D721Med (cell line): ENCODE results near the gene ENTPD3.

Source experiments
- DNase-seq: peaks from one replicate; pipeline ENCODE4 v3.0.0; 2011; ENCODE audit warnings: low spot score; ENCODE audit not compliant: insufficient read length
- FAIRE-seq: peaks from 2 replicates; lab custom pipeline; 2011; peaks lifted over from hg19 to GRCh38; lab: Jason Lieb, UNC
- CTCF ChIP-seq: IDR thresholded peaks from 2 replicates; pipeline ENCODE4 v1.5.1; 2012; ENCODE audit warnings: mild to moderate bottlenecking, control low read depth; ENCODE audit not compliant: insufficient read depth; ENCODE audit errors: missing control alignments

The ENTPD3 gene

DNA sequence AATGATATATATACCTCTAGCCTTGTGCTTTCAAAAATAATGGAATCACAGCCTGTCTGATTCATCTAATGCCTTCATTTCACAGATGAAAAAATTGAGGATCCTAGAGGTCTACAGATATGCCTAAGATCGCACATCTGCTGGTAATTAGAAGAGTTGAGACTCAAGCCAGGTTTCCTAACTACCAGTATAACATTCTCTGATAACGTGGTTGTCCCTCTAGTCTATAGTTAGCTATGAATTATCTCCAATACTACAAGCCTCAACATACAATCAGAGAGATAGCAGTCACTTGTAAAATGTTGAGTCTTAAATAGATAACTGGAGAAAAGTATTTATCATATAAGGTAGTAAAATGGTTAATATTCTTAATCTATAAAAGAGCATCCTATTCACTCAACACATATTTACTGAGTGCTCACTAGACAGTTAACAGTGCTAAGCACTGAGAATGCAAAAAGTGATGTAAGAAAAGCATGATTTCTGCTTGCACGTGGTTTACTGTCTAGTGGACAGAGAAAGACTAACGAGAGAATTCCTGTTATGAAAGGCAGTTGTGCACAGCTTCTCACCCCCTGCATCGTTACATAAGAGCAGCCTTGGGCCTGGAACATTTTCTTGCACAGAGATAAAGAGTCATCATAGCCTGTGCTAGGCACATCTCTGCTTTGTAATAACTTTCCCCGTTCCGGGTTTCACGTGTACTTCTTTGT lies 4.9 kb upstream of the ENTPD3 start:
- FAIRE-seq (no peak), DNase-seq (no peak)
- no peak for TF ChIP-seq CTCF

- TF ChIP-seq CTCF, result no peak
- DNase-seq (no peak), FAIRE-seq (no peak)
Observed at GRCh38 chr3:40382617-40382979, 4.4 kb upstream of the ENTPD3 start.

DNA sequence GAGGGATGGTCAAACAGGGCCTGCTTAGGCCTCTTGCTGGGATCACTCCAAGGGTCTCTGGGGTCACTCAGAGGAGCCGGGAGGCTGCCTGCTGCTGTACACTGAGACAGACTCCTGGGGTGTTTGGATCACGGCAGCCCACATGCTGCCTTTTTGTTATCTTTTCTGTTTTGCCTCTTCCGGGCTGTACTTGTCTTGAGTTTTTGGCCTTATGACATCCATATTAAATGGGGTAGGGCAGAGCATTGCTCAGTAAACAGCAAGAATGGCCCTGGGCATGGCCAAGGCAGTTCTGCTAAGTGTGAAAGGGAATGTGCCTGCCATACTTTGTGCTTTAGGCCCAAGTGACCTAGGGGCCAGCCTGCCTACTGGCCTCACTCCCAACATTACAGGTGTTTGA lies 771 bp upstream of the ENTPD3 start:
- no peak for TF ChIP-seq CTCF
- FAIRE-seq (no peak), DNase-seq (no peak)

- no peak for TF ChIP-seq CTCF
- no peak for FAIRE-seq
Observed at GRCh38 chr3:40387895-40388254, 891 bp downstream of the ENTPD3 start.

DNA sequence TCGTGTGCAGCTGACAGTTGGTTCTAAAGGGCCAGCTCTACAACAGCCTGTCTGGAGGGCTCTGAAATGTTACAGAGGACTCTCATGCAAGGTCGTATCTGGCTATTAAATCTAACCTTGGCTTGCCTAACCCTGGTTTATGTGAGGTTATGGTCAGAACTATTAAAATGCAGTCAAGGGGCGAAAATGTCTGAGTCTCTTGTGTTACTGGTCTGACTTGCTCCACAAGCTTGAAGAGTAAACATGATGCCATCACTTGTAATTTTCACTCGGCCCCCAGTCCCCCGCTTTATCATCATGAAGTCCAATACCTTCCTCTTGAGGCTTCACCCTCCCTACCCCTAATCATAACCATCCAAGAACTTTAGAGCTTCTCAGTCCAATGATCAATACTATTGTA lies 9.4 kb downstream of the ENTPD3 start:
- TF ChIP-seq CTCF, result no peak
- FAIRE-seq (no peak), DNase-seq (no peak)

More at GRCh38 chr3:40387895-40388254, 891 bp downstream of the ENTPD3 start:
- no peak for DNase-seq

DNA sequence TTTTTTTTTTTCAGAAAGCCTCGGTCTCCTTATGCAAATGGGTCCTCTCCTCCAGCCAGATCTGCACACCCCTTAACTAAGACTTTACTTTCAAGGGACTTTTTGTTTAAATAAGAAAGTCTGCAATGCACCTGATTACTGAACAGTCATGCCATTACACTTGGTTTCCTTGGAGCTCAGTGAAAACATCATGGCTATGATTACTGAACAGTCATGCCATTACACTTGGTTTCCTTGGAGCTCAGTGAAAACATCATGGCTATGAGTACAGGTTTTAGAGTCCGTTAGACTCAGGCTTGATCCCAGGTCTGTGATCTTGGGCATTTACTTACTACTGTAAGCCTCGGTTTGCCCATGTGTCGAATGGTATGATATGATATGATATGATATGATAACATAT lies 10.1 kb downstream of the ENTPD3 start:
- FAIRE-seq (no peak), DNase-seq (no peak)
- TF ChIP-seq CTCF, result no peak

GRCh38 chr3:40397912-40398311 lies 10.9 kb downstream of the ENTPD3 start:
- FAIRE-seq, result no peak
- TF ChIP-seq CTCF, result no peak
- no peak for DNase-seq
